HCT116 (cell line): ENCODE measurements around the gene EXD2. TPM values are rescaled to one million over a fixed set of nuclear protein-coding genes. Genes with fewer than 3 reads are reported as not detected.

Experiments used
- ATAC-seq: fragments of 200-7000 bp; cut with Tn5 transposase; 2 replicates; pipeline ENCODE4 v1.9.1; 2020; ENCODE audit warnings: mild to moderate bottlenecking, moderate library complexity
- BruUV-seq: library from RNA; stranded (reverse); fragments of 400-500 nt; replicated peaks from 2 replicates; lab custom pipeline; 2021; lab: Mats Ljungman, UMichigan
- CTCF ChIA-PET: fragments of 300-600 bp; sonication (Branson Sonifier 250); formaldehyde crosslinking; loops from one replicate; lab custom pipeline; 2021; ENCODE audit warnings: antibody characterized with exemption; lab: Charles Lee
- POLR2A ChIA-PET: fragments of 300-600, 350-600 bp; sonication (Branson Sonifier 250); formaldehyde crosslinking; loops from one replicate; lab custom pipeline; 2021; ENCODE audit warnings: antibody characterized with exemption; lab: Charles Lee
- RAD21 ChIA-PET, 2 experiments: fragments of 300-600 bp; sonication (Branson Sonifier 250); formaldehyde crosslinking; loops; one replicate each; lab custom pipeline; 2023; ENCODE audit warnings: low total read pairs in 2 of 2; ENCODE audit not compliant: uncharacterized antibody in 2 of 2, unreplicated experiment in 2 of 2, low non-redundant PET in 1 of 2; lab: Charles Lee
- DNase-seq: peaks from one replicate; pipeline ENCODE4 v3.0.0-alpha.2; 2010; ENCODE audit warnings: low read depth, low spot score
- H2AFZ ChIP-seq: fragments of 200-600 bp; shearing (Covaris generic), sonication (generic); 2 replicates; pipeline ENCODE4 v1.6.1; 2017; ENCODE audit warnings: low read depth, mixed run types, mixed read lengths, antibody characterized with exemption, low read length; ENCODE audit not compliant: poor library complexity, severe bottlenecking
- H3K27ac ChIP-seq: 2 replicates; pipeline ENCODE4 v1.5.1; 2012; ENCODE audit warnings: low read depth, low read length
- H3K27me3 ChIP-seq: fragments of 200-600 bp; sonication (generic); 2 replicates; pipeline ENCODE4 v1.6.1; 2016; ENCODE audit warnings: mixed run types, low read length, mixed read lengths; ENCODE audit not compliant: insufficient read depth
- H3K36me3 ChIP-seq, 2 experiments: fragments of 200-500 bp in 1 of 2; fragments of 200-600 bp in 1 of 2; sonication (Bioruptor generic) in 1 of 2; sonication (generic) in 1 of 2; 2 replicates each; pipeline versions ENCODE4 v1.5.1 to v1.6.1; 2014 to 2016; ENCODE audit warnings: low read length in 2 of 2, inconsistent platforms in 1 of 2, mixed read lengths in 1 of 2, mixed run types in 1 of 2; ENCODE audit not compliant: insufficient read depth in 2 of 2, control insufficient read depth in 1 of 2
- H3K4me1 ChIP-seq, 2 experiments: fragments of 200-600 bp in 1 of 2; sonication (generic) in 1 of 2; 2 replicates each; pipeline versions ENCODE4 v1.5.1 to v1.6.1; 2012 to 2017; ENCODE audit warnings: low read length in 2 of 2, inconsistent platforms in 1 of 2, mild to moderate bottlenecking in 1 of 2, mixed read lengths in 1 of 2, mixed run types in 1 of 2, moderate library complexity in 1 of 2; ENCODE audit not compliant: insufficient read depth in 2 of 2, control insufficient read depth in 1 of 2
- H3K4me2 ChIP-seq: fragments of 200-600 bp; sonication (generic); 2 replicates; pipeline ENCODE4 v1.6.1; 2017; ENCODE audit warnings: mixed run types, low read length, mixed read lengths
- H3K4me3 ChIP-seq, 2 experiments: fragments of 200-600 bp in 1 of 2; sonication (generic) in 1 of 2; replicated peaks in 1 of 2; 2 replicates each; pipeline ENCODE4 v1.5.1; 2011 to 2016; ENCODE audit warnings: low read length in 2 of 2, control low read depth in 1 of 2, low read depth in 1 of 2, mild to moderate bottlenecking in 1 of 2, mixed read lengths in 1 of 2, mixed run types in 1 of 2
- H3K79me2 ChIP-seq: fragments of 200-600 bp; sonication (generic); 2 replicates; pipeline ENCODE4 v1.6.1; 2017; ENCODE audit warnings: mild to moderate bottlenecking, mixed run types, low read length, moderate library complexity, mixed read lengths; ENCODE audit not compliant: insufficient read depth
- H3K9ac ChIP-seq: fragments of 200-600 bp; sonication (generic); 2 replicates; pipeline ENCODE4 v1.6.1; 2016; ENCODE audit warnings: low read length, mixed read lengths
- H3K9me2 ChIP-seq: fragments of 200-600 bp; sonication (generic), shearing (Covaris generic); 2 replicates; pipeline ENCODE4 v1.6.1; 2017; ENCODE audit warnings: mixed run types, mild to moderate bottlenecking, moderate library complexity; ENCODE audit not compliant: insufficient read depth
- H3K9me3 ChIP-seq, 2 experiments: fragments of 200-500 bp in 1 of 2; fragments of 200-600 bp in 1 of 2; sonication (Bioruptor generic) in 1 of 2; sonication (generic) in 1 of 2; 2 replicates each; pipeline ENCODE4 v1.6.1; 2014 to 2017; ENCODE audit warnings: low read length in 2 of 2, mixed read lengths in 2 of 2, inconsistent platforms in 1 of 2, low read depth in 1 of 2, mild to moderate bottlenecking in 1 of 2, mixed run types in 1 of 2, moderate library complexity in 1 of 2; ENCODE audit not compliant: control insufficient read depth in 1 of 2, insufficient read depth in 1 of 2
- H4K20me1 ChIP-seq: fragments of 200-600 bp; sonication (generic), shearing (Covaris generic); 2 replicates; pipeline ENCODE4 v1.6.1; 2017; ENCODE audit warnings: mixed run types, mild to moderate bottlenecking, moderate library complexity; ENCODE audit not compliant: insufficient read depth
- CBX3 ChIP-seq: IDR thresholded peaks from 2 replicates; pipeline ENCODE4 v1.6.1; 2012; ENCODE audit warnings: low read depth
- CEBPB ChIP-seq: IDR thresholded peaks from 2 replicates; pipeline ENCODE4 v1.6.1; 2012; ENCODE audit warnings: low read depth
- EGR1 ChIP-seq: IDR thresholded peaks from 2 replicates; pipeline ENCODE4 v1.6.1; 2012; ENCODE audit warnings: low read depth
- EZH2 ChIP-seq: fragments of 200-600 bp; sonication (generic); IDR thresholded peaks from 2 replicates; pipeline ENCODE4 v1.6.1; 2017; ENCODE audit warnings: antibody characterized with exemption, mixed run types
- EZH2phosphoT487 ChIP-seq: fragments of 200-600 bp; IDR thresholded peaks from 2 replicates; pipeline ENCODE4 v1.6.1; 2018; ENCODE audit warnings: antibody characterized with exemption, borderline replicate concordance
- FOSL1 ChIP-seq: IDR thresholded peaks from 2 replicates; pipeline ENCODE4 v1.6.1; 2012; ENCODE audit warnings: low read depth
- JUND ChIP-seq: IDR thresholded peaks from 2 replicates; pipeline ENCODE4 v1.6.1; 2012
- POLR2AphosphoS5 ChIP-seq: IDR thresholded peaks from 2 replicates; pipeline ENCODE4 v1.6.1; 2011; ENCODE audit warnings: mild to moderate bottlenecking, low read depth, low read length, moderate library complexity
- RAD21 ChIP-seq: IDR thresholded peaks from 2 replicates; pipeline ENCODE4 v1.6.1; 2012; ENCODE audit warnings: low read depth, mild to moderate bottlenecking
- SIN3A ChIP-seq: IDR thresholded peaks from 2 replicates; pipeline ENCODE4 v1.6.1; 2012; ENCODE audit warnings: low read depth
- SP1 ChIP-seq: IDR thresholded peaks from 2 replicates; pipeline ENCODE4 v1.6.1; 2012; ENCODE audit warnings: low read depth
- SRF ChIP-seq: IDR thresholded peaks from 2 replicates; pipeline ENCODE4 v1.6.1; 2012; ENCODE audit warnings: low read depth
- ZBTB33 ChIP-seq: IDR thresholded peaks from 2 replicates; pipeline ENCODE4 v1.6.1; 2011; ENCODE audit warnings: mild to moderate bottlenecking, low read length, moderate library complexity; ENCODE audit not compliant: insufficient replicate concordance; ENCODE audit errors: extremely low read depth
- ZFX ChIP-seq: fragments of 450-650 bp; IDR thresholded peaks from 2 replicates; pipeline ENCODE4 v1.6.1; 2017
- ZNF274 ChIP-seq: fragments of 200-500 bp; sonication (Bioruptor generic); IDR thresholded peaks from 2 replicates; pipeline ENCODE4 v1.6.1; 2014; ENCODE audit warnings: mild to moderate bottlenecking, low read depth, low read length, inconsistent platforms
- intact Hi-C: fragments of 100-400 bp; cut with micrococcal nuclease; formaldehyde crosslinking; loops from 2 replicates; pipeline ENCODE4 v1.10.0; 2022
- total RNA-seq: library from RNA; stranded (reverse); gene quantifications from one replicate; pipeline ENCODE4 v1.2.1, GENCODE V29; 2021; ENCODE audit not compliant: unreplicated experiment
- TF ChIP-seq, protein P1 (sequence below): IDR thresholded peaks from 2 replicates; pipeline ENCODE4 v1.6.1; 2012; ENCODE audit warnings: low read depth

Gene EXD2
- total RNA-seq, 1 experiment from 2014 or later, result 20.2 TPM

DNA sequence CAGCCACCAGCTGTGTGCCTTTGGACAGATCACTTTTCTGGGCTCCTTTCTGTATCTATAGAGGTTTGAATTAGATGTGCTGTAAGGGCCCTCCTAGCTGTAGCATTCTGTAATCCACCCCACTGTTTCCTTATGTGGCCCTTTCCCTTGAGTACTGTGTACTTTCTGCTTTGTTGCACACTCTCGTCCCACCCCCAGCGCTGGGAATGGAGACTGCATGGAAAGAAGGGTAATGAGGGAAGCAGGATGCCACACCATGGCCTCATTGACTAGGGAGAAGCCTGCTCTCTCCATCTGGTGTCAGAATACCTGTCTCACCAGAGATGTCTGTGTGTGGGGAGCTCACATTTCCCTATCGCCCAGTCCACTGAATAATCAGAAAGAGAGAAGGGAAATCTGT, 55.0 kb downstream of the EXD2 start:
- ChIA-PET RAD21 (no interaction called here), CTCF (no interaction called here), POLR2A (no interaction called here)
- H3K9me2 ChIP-seq, result no peaks in the 10 kb centered on the region
- H3K4me3 ChIP-seq, result no peak overlapping the region
- no peaks in the 10 kb centered on the region for H3K9me3 ChIP-seq
- BruUV-seq, result no TSS peak
- no peak overlapping the region for H2AFZ ChIP-seq
- ATAC-seq (no peak), DNase-seq (no peak)
- H3K9ac ChIP-seq, result no peak overlapping the region
- H3K27me3 ChIP-seq, result no peaks in the 10 kb centered on the region
- intact Hi-C loops, result no loop called here
- no peak overlapping the region for H3K4me2 ChIP-seq
- H3K36me3 ChIP-seq, result no peaks in the 10 kb centered on the region
- no peaks in the 10 kb centered on the region for H3K4me1 ChIP-seq
- no peak for TF ChIP-seq CEBPB
- TF ChIP-seq EZH2, result no peak
- no peak for TF ChIP-seq ZFX
- no peak for TF ChIP-seq SIN3A
- TF ChIP-seq ZBTB33, result no peak
- TF ChIP-seq SP1, result no peak
- TF ChIP-seq RAD21, result no peak
- TF ChIP-seq POLR2AphosphoS5, result no peak
- TF ChIP-seq CBX3, result no peak
- no peak for TF ChIP-seq SRF
- no peak for TF ChIP-seq EZH2phosphoT487
- TF ChIP-seq ZNF274, result no peak
- TF ChIP-seq EGR1, result no peak
- TF ChIP-seq JUND, result no peak
- no peak for TF ChIP-seq FOSL1
- TF ChIP-seq, protein P1, sequence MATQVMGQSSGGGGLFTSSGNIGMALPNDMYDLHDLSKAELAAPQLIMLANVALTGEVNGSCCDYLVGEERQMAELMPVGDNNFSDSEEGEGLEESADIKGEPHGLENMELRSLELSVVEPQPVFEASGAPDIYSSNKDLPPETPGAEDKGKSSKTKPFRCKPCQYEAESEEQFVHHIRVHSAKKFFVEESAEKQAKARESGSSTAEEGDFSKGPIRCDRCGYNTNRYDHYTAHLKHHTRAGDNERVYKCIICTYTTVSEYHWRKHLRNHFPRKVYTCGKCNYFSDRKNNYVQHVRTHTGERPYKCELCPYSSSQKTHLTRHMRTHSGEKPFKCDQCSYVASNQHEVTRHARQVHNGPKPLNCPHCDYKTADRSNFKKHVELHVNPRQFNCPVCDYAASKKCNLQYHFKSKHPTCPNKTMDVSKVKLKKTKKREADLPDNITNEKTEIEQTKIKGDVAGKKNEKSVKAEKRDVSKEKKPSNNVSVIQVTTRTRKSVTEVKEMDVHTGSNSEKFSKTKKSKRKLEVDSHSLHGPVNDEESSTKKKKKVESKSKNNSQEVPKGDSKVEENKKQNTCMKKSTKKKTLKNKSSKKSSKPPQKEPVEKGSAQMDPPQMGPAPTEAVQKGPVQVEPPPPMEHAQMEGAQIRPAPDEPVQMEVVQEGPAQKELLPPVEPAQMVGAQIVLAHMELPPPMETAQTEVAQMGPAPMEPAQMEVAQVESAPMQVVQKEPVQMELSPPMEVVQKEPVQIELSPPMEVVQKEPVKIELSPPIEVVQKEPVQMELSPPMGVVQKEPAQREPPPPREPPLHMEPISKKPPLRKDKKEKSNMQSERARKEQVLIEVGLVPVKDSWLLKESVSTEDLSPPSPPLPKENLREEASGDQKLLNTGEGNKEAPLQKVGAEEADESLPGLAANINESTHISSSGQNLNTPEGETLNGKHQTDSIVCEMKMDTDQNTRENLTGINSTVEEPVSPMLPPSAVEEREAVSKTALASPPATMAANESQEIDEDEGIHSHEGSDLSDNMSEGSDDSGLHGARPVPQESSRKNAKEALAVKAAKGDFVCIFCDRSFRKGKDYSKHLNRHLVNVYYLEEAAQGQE, result no peak
- no peaks in the 10 kb centered on the region for H3K79me2 ChIP-seq
- no peak overlapping the region for H3K27ac ChIP-seq
- H4K20me1 ChIP-seq, result no peaks in the 10 kb centered on the region
